Breast epithelium (tissue), 3 donors: ENCODE data around the gene SYNM.

ENCODE experiments used
- CTCF ChIP-seq, 3 donors: fragments of 450-650 bp; IDR thresholded peaks; one replicate each; pipeline ENCODE4 v1.5.1; 2016 to 2017; ENCODE audit warnings: antibody characterized with exemption in 3 of 3, mild to moderate bottlenecking in 3 of 3, moderate library complexity in 3 of 3
- POLR2A ChIP-seq: fragments of 450-650 bp; IDR thresholded peaks from one replicate; pipeline ENCODE4 v1.6.1; 2016; ENCODE audit warnings: antibody characterized with exemption, mild to moderate bottlenecking, moderate library complexity

GRCh38 chr15:99153026-99153535, 48.2 kb downstream of the SYNM start:
- no peak for TF ChIP-seq CTCF (IDR thresholded peaks at IDR 0.05)
- no peak for TF ChIP-seq POLR2A
